EL (cell line): ENCODE measurements around the gene PRSS57.
"Not testable (repeated sequence)": the region's sequence is repeated elsewhere in the genome, so short reads cannot be mapped to it uniquely, and the experiment has no call there.

Source experiments
- DNase-seq: peaks from one replicate; pipeline ENCODE4 v3.0.0-alpha.2; 2016

The PRSS57 gene

DNA sequence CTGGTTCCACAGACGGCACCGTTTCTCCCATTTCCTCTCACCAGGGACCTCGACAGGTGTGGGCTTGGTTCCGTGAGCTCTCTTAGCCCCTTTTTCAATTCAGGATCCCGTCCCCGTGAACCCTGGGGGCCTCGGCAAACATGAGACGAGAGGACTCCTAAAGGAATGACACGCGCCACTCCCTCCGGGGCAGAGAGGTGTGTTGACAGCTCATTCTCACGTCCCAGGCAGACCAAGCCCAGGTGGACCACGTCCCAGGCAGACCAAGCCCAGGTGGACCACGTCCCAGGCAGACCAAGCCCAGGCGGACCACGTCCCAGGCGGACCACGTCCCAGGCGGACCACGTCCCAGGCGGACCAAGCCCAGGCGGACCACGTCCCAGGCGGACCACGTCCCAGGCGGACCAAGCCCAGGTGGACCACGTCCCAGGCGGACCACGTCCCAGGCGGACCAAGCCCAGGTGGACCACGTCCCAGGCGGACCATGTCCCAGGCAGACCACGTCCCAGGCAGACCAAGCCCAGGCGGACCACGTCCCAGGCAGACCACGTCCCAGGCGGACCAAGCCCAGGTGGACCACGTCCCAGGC, 28.2 kb downstream of the PRSS57 start:
- DNase-seq: not testable (repeated sequence)

DNA sequence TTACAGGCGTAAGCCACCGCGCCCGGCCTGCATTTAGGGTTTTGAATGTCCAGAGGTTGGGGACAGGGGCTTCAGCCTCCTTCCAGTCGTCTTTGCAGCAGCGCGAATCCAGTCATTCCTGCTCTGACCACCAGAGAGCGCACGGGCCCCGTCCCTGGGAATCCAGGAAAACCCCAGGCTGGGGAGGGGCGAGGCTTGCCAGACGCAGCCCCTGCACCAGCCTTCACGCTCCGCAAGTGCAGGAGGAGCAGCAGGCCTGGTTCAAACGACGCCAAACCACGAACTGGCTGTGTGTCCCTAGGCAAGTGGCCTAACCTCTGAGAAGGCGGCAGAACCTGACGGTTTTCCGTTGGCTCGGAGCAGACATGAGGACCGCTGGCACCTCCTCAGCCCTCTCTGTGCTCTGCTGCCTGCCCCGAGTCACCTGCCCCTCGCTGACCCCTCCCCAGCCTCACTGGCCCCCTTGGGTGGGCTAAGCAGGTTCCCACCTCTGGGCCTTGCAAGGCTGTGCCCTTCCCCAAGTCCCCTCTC, 30.3 kb downstream of the PRSS57 start:
- peak; percentile 73 for DNase-seq

DNA sequence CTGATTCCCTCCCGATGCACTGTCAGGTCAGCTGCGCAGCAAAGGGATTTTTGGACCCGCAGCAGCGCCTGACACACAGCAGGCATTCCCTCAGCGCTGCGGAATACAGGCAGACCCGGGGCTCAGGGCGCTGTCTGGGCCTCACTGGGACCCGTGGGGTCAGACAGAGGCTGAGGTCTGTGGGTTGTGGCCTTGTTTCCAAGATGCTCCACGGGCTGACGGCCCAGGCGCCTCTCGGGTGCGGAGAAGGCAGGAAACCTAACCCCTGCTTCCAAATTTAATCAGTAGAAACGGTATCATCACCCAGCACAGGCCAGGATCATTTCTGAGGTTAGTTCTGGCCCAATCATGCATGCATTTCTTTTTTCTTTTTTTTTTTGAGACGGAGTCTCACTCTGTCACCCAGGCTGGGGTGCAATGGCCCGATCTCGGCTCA, 31.6 kb downstream of the PRSS57 start:
- DNase-seq: no peak

- DNase-seq: peak; percentile 91
Measured at GRCh38 chr19:662962-663681, 32.1 kb downstream of the PRSS57 start, which contains the start of gene RNF126. RNF126 (minus strand) TSS chr19:663214; CDS start chr19:663121, 93 bp downstream.

GRCh38 chr19:662207-662961, 32.9 kb downstream of the PRSS57 start:
- DNase-seq: peak; percentile 41

DNA sequence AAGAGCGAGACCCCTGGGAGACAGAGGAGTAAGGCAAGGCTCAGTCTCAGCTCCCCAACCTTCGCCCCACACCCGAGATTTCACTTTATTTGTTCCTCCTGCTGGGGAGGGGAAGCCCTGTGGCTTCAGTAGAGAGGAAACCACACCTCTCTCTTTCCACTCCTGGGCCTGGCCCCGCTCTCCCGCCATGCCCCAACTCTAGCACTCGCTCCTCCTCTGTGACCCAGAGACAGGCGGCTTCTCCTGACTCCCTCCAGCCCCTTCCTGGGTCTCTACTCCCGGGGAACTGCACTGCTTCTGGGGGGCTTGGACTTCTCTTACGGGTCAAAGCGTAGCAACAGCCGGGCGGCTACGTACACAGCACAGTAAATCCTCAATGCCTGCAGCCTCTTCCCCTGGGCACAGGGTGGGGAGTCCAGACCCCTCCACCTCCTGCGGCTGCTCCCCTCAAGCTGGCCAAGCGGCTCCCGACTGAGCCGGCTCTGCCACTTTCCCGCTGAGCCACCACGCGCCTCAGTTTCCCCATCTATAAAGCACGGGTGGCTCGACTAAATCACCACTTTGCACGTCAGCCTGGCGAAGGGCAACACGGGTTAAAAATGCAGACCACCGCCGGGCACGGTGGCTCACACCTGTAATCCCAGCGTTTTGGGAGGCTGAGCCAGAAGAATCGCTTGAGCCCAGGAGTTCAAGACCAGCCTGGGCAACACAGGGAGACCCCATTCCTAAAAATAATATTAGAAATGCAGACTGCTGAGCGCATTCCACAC, 33.6 kb downstream of the PRSS57 start:
- DNase-seq: no peak

GRCh38 chr19:660793-661426, 34.3 kb downstream of the PRSS57 start:
- no peak for DNase-seq

- DNase-seq: no peak
Measured at GRCh38 chr19:658916-659839, 36.1 kb downstream of the PRSS57 start.

DNA sequence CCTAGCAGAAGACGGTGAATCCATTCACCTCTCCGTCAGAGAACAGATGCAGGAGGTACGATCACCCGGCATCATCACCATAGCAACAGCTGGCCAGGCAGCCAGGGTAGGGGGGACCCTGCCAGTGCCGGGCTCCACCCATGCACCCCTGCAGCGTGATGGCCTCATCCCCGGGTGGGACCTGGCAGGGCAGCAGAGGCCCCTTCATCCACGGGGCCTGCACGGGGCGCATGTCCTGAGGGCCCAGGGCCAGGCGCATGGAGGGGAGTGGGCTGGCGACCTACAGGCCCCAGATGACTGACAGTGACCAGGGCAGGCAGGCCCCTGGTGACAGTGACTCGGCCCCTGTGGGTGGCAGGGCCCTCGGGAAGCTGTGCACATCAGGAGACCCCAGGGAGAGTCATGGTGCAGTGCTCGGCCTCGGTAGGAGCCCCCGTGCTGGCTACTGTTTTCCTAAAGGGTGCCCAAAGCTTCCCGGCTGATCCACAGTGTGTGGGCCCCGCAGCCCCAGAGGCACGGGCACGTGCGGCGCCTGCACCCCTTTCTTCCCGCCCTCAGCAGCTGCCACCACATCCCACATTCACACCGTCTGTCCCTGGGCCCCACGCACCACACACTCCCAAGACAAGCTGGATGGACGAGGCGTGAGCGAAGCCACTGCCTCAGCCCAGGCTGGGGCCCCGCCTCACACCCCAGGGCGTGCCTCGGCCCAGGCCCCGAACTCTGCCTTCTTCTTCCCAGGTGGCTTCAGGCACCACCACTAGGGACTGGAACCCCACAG, 37.0 kb downstream of the PRSS57 start:
- DNase-seq: no peak

- DNase-seq: no peak
Measured at GRCh38 chr19:657611-658010, 37.6 kb downstream of the PRSS57 start.

DNA sequence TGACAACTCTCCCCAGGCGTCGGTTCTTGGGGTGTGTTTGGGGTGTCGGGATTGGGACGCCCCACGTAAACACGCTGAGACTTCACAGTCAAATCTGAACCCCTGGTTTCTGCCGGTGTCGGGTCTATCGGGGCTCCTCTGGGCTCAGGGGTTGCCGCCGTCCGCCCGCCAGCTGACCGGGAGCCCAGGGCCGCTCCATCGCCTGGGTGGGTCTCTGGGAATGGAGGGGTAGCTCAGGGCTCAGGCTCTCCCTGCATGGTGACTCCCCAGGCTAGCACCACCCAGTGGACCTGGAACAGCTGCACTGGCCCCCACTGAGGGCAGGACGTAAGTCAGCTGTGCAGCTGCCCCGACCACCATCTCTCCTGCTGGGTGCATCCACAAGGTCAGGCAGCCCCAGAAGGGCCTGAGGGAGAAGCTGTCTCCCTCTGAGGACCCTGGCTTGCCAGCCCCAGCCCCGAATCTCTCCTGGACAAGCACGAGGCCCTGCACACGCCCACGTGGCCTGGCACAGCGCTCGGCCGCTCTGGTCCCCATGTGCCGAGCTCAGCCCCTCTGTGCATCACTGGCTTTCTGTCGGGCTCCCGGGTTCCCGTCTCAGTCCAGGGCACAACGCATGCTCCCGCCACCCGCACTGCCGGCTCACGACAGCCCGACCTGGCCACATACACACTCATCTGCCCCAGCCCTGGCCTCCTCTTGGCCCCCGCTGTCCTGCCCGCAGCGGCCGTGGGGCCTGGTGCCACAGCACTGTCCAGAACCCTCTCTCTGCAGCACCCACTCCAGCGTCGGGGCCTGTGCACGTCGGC, 38.3 kb downstream of the PRSS57 start:
- no peak for DNase-seq

DNA sequence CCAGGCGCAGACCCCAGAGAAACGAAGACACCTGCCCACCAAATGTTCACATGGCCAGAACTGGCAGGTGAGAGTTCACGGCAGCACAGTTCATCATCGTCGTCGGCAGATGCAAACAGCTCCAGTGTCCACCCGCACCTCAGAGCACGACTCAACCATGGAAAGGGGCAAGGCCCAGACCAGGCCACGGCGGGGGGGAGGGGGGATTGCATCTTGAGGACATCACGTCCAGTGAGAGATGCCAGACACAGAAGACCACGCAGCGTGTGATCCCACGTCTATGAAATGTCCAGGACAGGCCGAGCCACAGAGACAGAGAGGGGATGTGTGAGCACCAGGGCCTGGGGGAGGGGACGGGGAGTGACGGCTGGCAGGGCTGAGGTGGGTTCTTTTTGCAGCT, 39.6 kb downstream of the PRSS57 start:
- DNase-seq: no peak

GRCh38 chr19:653425-653824, 41.8 kb downstream of the PRSS57 start:
- DNase-seq: no peak

DNA sequence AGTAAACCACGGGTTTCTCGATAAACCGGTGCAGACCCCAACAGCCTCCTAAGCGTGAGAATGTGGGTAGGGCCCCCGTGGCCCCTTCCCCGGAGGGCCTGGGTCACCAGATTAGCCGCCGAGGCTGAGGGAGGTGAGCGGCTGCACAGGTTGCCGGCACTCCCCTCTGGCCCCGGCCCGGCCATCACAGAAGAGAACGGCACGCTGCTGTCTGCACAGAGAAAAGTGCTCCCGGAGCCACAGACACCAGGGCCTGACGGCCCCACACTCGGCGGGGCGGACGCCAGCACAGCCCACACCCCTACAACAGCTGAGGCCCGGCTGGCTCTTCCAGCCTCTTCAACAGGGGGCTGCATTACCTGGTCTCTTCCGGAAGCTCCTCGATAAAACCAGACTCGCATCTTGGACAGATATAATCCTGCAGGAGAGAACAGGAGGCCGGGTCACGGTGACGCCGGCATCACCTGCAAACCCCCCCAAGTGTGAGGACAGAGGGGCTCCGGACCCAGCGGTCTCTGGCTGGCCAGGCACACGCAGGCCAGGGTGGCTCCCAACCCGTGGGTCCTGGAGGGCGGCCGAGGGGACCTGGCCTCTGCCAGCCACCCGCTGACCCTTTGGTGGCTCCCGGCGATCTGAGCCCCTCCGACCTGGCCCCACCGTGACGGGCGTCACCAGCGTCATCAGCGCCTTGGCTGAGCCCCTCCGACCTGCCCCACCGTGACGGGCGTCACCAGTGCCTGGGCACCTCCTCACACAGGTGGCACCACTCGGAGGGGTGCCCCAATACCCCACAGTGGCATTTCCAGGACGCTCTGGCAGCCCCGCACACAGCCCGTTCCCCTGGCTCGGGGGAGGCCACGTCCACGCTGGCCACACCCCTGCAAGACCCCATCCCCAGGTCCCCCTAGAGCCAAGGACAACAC, 42.5 kb downstream of the PRSS57 start:
- no peak for DNase-seq

- DNase-seq: no peak
Measured at GRCh38 chr19:651991-652390, 43.3 kb downstream of the PRSS57 start.

DNA sequence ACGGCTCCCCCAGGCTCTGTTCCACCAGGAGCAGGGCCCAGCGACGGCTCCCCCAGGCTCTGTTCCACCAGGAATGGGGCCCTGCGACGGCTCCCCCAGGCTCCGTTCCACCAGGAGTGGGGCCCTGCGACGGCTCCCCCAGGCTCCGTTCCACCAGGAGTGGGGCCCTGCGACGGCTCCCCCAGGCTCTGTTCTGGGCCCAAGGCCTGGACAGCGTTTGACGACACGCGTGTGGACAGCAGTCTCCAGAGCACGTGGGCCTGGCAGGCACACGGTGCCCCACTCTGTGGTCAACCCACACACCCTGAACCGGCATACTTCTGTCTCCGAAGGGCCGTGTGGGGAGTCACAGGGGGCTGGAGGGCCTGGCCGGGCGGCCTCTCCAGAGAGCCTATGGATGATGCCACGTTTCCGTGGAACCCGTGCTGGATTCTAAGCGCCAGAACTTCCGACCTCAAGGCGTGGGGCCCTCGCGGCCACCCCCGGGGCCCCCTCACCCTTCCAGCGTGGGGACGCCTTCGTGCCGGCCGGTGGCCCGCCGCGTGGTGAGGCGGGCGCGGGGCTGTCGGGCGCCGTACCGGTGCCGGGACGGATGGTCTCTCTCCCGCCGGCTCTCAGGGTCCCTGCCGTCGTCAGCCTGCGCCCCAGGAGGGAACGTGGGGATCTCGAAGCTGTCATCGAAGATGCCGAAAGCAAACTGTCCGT, 44.0 kb downstream of the PRSS57 start:
- no peak for DNase-seq

GRCh38 chr19:650121-650520, 45.1 kb downstream of the PRSS57 start:
- no peak for DNase-seq
